ENCODE results near the gene EPB41L5.

Gene EPB41L5

GRCh38 chr2:120167272-120167671 is 154.4 kb downstream of the EPB41L5 start:
- TF ChIP-seq CTCF (IDR thresholded peaks at IDR 0.05; ENCODE audit: low read length): no peak
- no peak for TF ChIP-seq EZH2 (optimal IDR thresholded peaks at IDR 0.05; ENCODE audit: low read depth, low read length)
- TF ChIP-seq EZH2phosphoT487 (IDR thresholded peaks at IDR 0.05; ENCODE audit: low read length): no peak
- Histone ChIP-seq H3K79me2 (ENCODE audit: low read length) (no peaks in the 10 kb centered on the region), H3K27me3 (replicated peaks; ENCODE audit: insufficient read depth, low read length) (no peaks in the 10 kb centered on the region), H3K4me3 (ENCODE audit: low read length) (no peak overlapping the region), H3K4me2 (ENCODE audit: low read depth, low read length) (no peak overlapping the region), H3K9me2 (replicated peaks; ENCODE audit: insufficient read depth, low read length) (no peaks in the 10 kb centered on the region), H3K9me3 (replicated peaks; ENCODE audit: insufficient read depth, low read length) (no peaks in the 10 kb centered on the region), H3K27ac (ENCODE audit: low read length) (no peak overlapping the region), H3K36me3 (replicated peaks; ENCODE audit: insufficient read depth, low read length) (no peaks in the 10 kb centered on the region), H3K9ac (ENCODE audit: low read length) (no peak overlapping the region), H3F3A (ENCODE audit: insufficient read depth, low read length) (no peaks in the 10 kb centered on the region), H3K4me1 (ENCODE audit: low read length) (no peaks in the 10 kb centered on the region), H4K20me1 (ENCODE audit: insufficient read depth, low read length) (no peaks in the 10 kb centered on the region), H2AFZ (ENCODE audit: low read length) (no peak overlapping the region)
- no peak for DNase-seq

GRCh38 chr2:120169020-120169419 is 156.1 kb downstream of the EPB41L5 start:
- DNase-seq: no peak
- Histone ChIP-seq H3K27me3 (replicated peaks; ENCODE audit: insufficient read depth, low read length) (no peaks in the 10 kb centered on the region), H3K9ac (ENCODE audit: low read length) (no peak overlapping the region), H3K36me3 (replicated peaks; ENCODE audit: insufficient read depth, low read length) (no peaks in the 10 kb centered on the region), H3K9me2 (replicated peaks; ENCODE audit: insufficient read depth, low read length) (no peaks in the 10 kb centered on the region), H3K4me1 (ENCODE audit: low read length) (no peaks in the 10 kb centered on the region), H3K4me2 (ENCODE audit: low read depth, low read length) (no peak overlapping the region), H3K4me3 (ENCODE audit: low read length) (no peak overlapping the region), H3K79me2 (ENCODE audit: low read length) (no peaks in the 10 kb centered on the region), H3K9me3 (replicated peaks; ENCODE audit: insufficient read depth, low read length) (no peaks in the 10 kb centered on the region), H3K27ac (ENCODE audit: low read length) (no peak overlapping the region), H4K20me1 (ENCODE audit: insufficient read depth, low read length) (no peaks in the 10 kb centered on the region), H2AFZ (ENCODE audit: low read length) (no peak overlapping the region), H3F3A (ENCODE audit: insufficient read depth, low read length) (no peaks in the 10 kb centered on the region)
- TF ChIP-seq EZH2phosphoT487 (IDR thresholded peaks at IDR 0.05; ENCODE audit: low read length) (no peak), CTCF (IDR thresholded peaks at IDR 0.05; ENCODE audit: low read length) (no peak), EZH2 (optimal IDR thresholded peaks at IDR 0.05; ENCODE audit: low read depth, low read length) (no peak)

- H3K4me2 ChIP-seq (ENCODE audit: low read depth, low read length): peak overlapping the region; percentile 2; the same call in 1 of the 2 replicates
Measured at GRCh38 chr2:120174963-120175581, 162.2 kb downstream of the EPB41L5 start.

More at GRCh38 chr2:120174963-120175581, 162.2 kb downstream of the EPB41L5 start:
- Histone ChIP-seq H3K4me1 (ENCODE audit: low read length) (peaks cover 22% of the 10 kb centered on the region), H4K20me1 (ENCODE audit: insufficient read depth, low read length) (no peaks in the 10 kb centered on the region), H3K4me3 (ENCODE audit: low read length) (no peak overlapping the region), H3K9ac (ENCODE audit: low read length) (no peak overlapping the region), H3K9me3 (replicated peaks; ENCODE audit: insufficient read depth, low read length) (no peaks in the 10 kb centered on the region), H3K27me3 (replicated peaks; ENCODE audit: insufficient read depth, low read length) (no peaks in the 10 kb centered on the region), H3K36me3 (replicated peaks; ENCODE audit: insufficient read depth, low read length) (no peaks in the 10 kb centered on the region), H3K9me2 (replicated peaks; ENCODE audit: insufficient read depth, low read length) (no peaks in the 10 kb centered on the region), H2AFZ (ENCODE audit: low read length) (no peak overlapping the region), H3F3A (ENCODE audit: insufficient read depth, low read length) (peaks cover 11% of the 10 kb centered on the region), H3K79me2 (ENCODE audit: low read length) (no peaks in the 10 kb centered on the region), H3K27ac (ENCODE audit: low read length) (no peak overlapping the region)
- TF ChIP-seq CTCF (IDR thresholded peaks at IDR 0.05; ENCODE audit: low read length) (peak; percentile 73), EZH2phosphoT487 (IDR thresholded peaks at IDR 0.05; ENCODE audit: low read length) (no peak)
- DNase-seq: peak; percentile 70
